Parathyroid adenoma (tissue), 2 donors: ENCODE measurements around the gene ZNF12.
"Not testable (repeated sequence)": the region's sequence is repeated elsewhere in the genome, so short reads cannot be mapped to it uniquely, and the experiment has no call there.

Experiments
- H2AFZ ChIP-seq: fragments of 300-600 bp; sonication (generic); one replicate; pipeline ENCODE4 v1.7.0; 2017; ENCODE audit warnings: antibody characterized with exemption, mild to moderate bottlenecking
- H3K27ac ChIP-seq: fragments of 300-600 bp; sonication (generic); one replicate; pipeline ENCODE4 v1.7.0; 2017
- H3K27me3 ChIP-seq: fragments of 300-600 bp; sonication (generic); one replicate; pipeline ENCODE4 v1.7.0; 2017; ENCODE audit warnings: low read length; ENCODE audit not compliant: control insufficient read depth, insufficient read depth
- H3K36me3 ChIP-seq: fragments of 300-600 bp; sonication (generic); one replicate; pipeline ENCODE4 v1.7.0; 2017; ENCODE audit warnings: low read length; ENCODE audit not compliant: control insufficient read depth, insufficient read depth
- H3K4me1 ChIP-seq: fragments of 300-600 bp; sonication (generic); one replicate; pipeline ENCODE4 v1.7.0; 2017; ENCODE audit warnings: control low read depth
- H3K4me2 ChIP-seq: fragments of 300-600 bp; sonication (generic); one replicate; pipeline ENCODE4 v1.7.0; 2017; ENCODE audit warnings: low read length
- H3K4me3 ChIP-seq: fragments of 300-600 bp; sonication (generic); one replicate; pipeline ENCODE4 v1.7.0; 2017; ENCODE audit warnings: low read depth, low read length
- H3K79me2 ChIP-seq: fragments of 300-600 bp; sonication (generic); one replicate; pipeline ENCODE4 v1.7.0; 2017; ENCODE audit warnings: control low read depth
- H3K9ac ChIP-seq: fragments of 300-600 bp; sonication (generic); one replicate; pipeline ENCODE4 v1.7.0; 2017; ENCODE audit warnings: mild to moderate bottlenecking
- H3K9me3 ChIP-seq: fragments of 300-600 bp; sonication (generic); one replicate; pipeline ENCODE4 v1.7.0; 2017; ENCODE audit warnings: low read length; ENCODE audit not compliant: control insufficient read depth
- CTCF ChIP-seq: fragments of 300-600 bp; sonication (generic); IDR thresholded peaks from one replicate; pipeline ENCODE4 v1.7.0; 2017; ENCODE audit warnings: antibody characterized with exemption, mild to moderate bottlenecking
- donor health status: primary hyperparathyroidism.

ZNF12 gene

DNA sequence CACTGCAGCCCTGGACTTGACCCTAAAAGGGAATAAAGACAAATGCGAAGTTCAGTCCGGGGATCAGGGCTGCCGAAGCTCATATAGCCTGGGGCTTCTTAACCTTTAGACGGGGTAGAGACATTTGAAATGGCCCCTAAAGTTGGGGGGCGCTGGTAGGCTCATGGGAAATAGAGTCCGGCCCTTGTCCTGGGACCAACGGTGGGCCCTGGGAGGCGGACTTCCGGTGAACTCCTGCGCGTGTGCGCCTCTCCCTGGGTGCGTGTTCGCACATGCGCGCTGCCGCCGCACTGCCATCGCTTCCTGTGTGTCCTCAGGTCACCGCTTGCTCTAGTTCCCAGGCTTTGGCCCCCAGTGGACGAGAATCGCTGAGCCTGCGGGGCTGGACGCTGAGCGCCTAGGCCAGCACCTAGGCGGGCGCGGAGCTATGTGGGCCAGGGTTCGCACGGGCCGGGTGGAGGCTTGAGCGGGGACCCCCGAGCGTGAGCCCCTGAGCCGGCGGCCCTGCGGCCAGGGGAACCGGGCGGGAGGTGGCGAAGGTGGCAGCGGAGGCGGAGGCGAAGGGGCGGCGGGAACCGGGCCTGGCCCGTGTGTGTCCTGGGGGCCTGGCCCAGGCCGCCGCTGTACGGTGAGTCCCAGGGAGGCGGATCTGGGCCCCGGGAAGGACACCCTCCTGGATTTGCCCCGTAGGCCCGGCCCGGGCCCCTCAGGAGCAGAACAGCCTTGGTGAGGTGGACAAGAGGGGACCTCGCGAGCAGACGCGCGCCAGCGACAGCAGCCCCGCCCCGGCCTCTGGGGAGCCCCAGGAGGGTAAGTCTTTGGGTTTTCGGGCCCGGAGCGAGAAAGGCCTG is 23.0 kb upstream of the ZNF12 start:
- Histone ChIP-seq H3K9me3 (no peaks in the 10 kb centered on the region), H3K36me3 (no peaks in the 10 kb centered on the region), H2AFZ (peak overlapping the region; percentile 95), H3K4me3 (peak overlapping the region; percentile 92), H3K27ac (peak overlapping the region; percentile 77), H3K4me2 (peak overlapping the region; percentile 86), H3K79me2 (no peaks in the 10 kb centered on the region), H3K9ac (peak overlapping the region; percentile 88), H3K4me1 (no peaks in the 10 kb centered on the region), H3K27me3 (no peaks in the 10 kb centered on the region)
- no peak for TF ChIP-seq CTCF

DNA sequence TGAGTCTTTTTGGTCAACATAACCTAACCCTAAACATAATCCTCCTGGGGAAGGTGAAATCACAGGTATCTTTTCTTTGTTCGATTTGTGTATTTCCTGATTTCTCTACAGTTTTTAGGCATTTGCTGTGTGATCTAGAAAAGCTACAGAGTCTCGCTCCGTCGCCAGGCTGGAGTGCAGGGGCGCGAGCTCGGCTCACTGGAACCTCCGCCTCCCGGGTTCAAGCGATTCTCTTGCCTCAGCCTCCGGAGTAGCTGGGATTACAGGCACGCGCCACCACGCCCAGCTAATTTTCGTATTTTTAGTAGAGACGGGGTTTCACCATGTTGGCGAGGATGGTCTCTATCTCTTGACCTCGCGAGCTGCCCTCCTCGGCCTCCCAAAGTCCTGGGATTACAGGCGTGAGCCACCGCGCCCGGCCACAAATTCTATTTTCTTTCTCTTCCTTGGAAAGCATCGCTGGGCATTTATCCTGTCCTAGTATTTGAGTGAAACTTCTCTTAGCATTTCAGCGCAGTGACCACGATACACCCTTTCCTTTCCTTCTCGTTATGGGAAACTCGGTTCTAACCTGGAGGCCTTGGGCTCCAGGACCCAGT is 22.2 kb upstream of the ZNF12 start:
- H3K9ac ChIP-seq, H3K36me3 ChIP-seq, H3K4me1 ChIP-seq, H3K79me2 ChIP-seq, H3K9me3 ChIP-seq, H3K27me3 ChIP-seq: not testable (repeated sequence)
- Histone ChIP-seq H3K27ac (peak overlapping the region; percentile 77), H3K4me2 (peak overlapping the region; percentile 86), H3K4me3 (peak overlapping the region; percentile 92), H2AFZ (peak overlapping the region; percentile 95)

DNA sequence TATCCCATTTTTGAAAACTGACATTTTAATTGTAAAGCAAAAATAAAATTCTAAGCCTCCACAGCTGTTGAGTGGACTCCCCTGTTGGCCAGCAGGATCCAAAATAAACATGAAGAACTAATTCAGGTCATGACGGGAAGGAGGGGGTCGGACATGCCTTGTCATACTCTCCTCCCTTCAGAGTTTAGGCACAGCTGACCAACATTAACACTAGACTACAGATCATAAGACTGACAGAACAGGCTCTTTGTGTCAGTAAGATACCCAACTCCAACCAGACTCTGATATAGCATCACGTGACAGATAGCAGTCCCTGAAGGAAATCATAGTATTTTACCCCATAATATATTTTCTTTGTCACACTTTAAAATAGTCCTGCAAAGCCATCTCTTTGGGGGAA is 20.9 kb upstream of the ZNF12 start:
- no peak for TF ChIP-seq CTCF
- H2AFZ ChIP-seq, result no peak overlapping the region
- H3K36me3 ChIP-seq, result no peaks in the 10 kb centered on the region
- H3K27ac ChIP-seq, result no peak overlapping the region
- no peaks in the 10 kb centered on the region for H3K9me3 ChIP-seq
- no peak overlapping the region for H3K4me2 ChIP-seq
- H3K79me2 ChIP-seq, result no peaks in the 10 kb centered on the region
- H3K27me3 ChIP-seq, result no peaks in the 10 kb centered on the region
- H3K4me1 ChIP-seq, result no peaks in the 10 kb centered on the region
- H3K9ac ChIP-seq, result no peak overlapping the region
- H3K4me3 ChIP-seq, result no peak overlapping the region

GRCh38 chr7:6726341-6726740 is 19.6 kb upstream of the ZNF12 start:
- H3K27me3 ChIP-seq, H3K27ac ChIP-seq, H3K4me2 ChIP-seq, H3K79me2 ChIP-seq, H3K4me1 ChIP-seq, H3K9me3 ChIP-seq, H2AFZ ChIP-seq, H3K36me3 ChIP-seq, H3K9ac ChIP-seq, H3K4me3 ChIP-seq: not testable (repeated sequence)

GRCh38 chr7:6725003-6725402 is 18.3 kb upstream of the ZNF12 start:
- TF ChIP-seq CTCF, result no peak
- Histone ChIP-seq H3K27ac (no peak overlapping the region), H3K36me3 (no peaks in the 10 kb centered on the region), H3K4me2 (no peak overlapping the region), H3K4me3 (no peak overlapping the region), H3K79me2 (no peaks in the 10 kb centered on the region), H3K27me3 (no peaks in the 10 kb centered on the region), H3K4me1 (no peaks in the 10 kb centered on the region), H2AFZ (no peak overlapping the region), H3K9ac (no peak overlapping the region), H3K9me3 (no peaks in the 10 kb centered on the region)

GRCh38 chr7:6724351-6724750 is 17.6 kb upstream of the ZNF12 start:
- not testable (repeated sequence) for H3K4me1 ChIP-seq, H3K36me3 ChIP-seq, H3K27me3 ChIP-seq, H2AFZ ChIP-seq, H3K27ac ChIP-seq, H3K9ac ChIP-seq, H3K4me3 ChIP-seq, H3K4me2 ChIP-seq, H3K9me3 ChIP-seq, H3K79me2 ChIP-seq
